Omental fat pad (tissue), 4 donors: ENCODE measurements around the gene AOAH. TPM values are rescaled to one million over a fixed set of nuclear protein-coding genes. Genes with fewer than 3 reads are reported as not detected.
"Not testable (repeated sequence)": the region's sequence is repeated elsewhere in the genome, so short reads cannot be mapped to it uniquely, and the experiment has no call there.

Source experiments
- ATAC-seq: fragments of 150-250 bp; one replicate; pipeline ENCODE4 v1.9.1; 2016; ENCODE audit warnings: mild to moderate bottlenecking, moderate library complexity; ENCODE audit not compliant: low FRiP score
- DNase-seq: peaks from one replicate; pipeline ENCODE4 v3.0.0-alpha.2; 2019; ENCODE audit warnings: low spot score
- CTCF ChIP-seq, 3 donors: fragments of 450-650 bp; IDR thresholded peaks; one replicate each; pipeline ENCODE4 v1.5.1; 2016 to 2017; ENCODE audit warnings: antibody characterized with exemption in 3 of 3, mild to moderate bottlenecking in 3 of 3, moderate library complexity in 2 of 3
- total RNA-seq, 4 donors: library from RNA; depleted of rRNA; stranded (reverse); fragments of >200 nt; gene quantifications; one replicate each; pipeline ENCODE4 v1.1.0, GENCODE V29; 2016

AOAH gene
- total RNA-seq, 4 donors from 2014 or later = 5.8 to 27.9 (median 16.7) TPM

DNA sequence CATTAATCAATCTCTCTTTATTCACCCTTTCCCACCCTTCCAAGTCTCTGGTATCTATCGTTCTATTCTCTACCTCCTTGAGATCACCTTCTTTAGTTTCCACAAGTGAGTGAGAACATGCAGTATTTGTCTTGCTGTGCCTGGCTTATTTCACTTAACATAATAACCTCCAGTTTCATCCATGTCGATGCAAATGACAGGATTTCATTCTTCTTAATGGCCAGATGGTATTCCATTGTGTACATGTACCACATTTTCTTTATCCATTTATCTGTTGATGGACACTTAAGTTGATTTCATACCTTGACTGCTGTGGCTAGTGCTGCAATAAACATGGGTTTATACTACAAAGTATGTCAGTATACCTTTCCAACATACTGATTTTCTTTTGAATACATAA, 3.8 kb upstream of the AOAH start:
- no peak for TF ChIP-seq CTCF (IDR thresholded peaks at IDR 0.05)
- ATAC-seq = no peak
- DNase-seq = no peak

DNA sequence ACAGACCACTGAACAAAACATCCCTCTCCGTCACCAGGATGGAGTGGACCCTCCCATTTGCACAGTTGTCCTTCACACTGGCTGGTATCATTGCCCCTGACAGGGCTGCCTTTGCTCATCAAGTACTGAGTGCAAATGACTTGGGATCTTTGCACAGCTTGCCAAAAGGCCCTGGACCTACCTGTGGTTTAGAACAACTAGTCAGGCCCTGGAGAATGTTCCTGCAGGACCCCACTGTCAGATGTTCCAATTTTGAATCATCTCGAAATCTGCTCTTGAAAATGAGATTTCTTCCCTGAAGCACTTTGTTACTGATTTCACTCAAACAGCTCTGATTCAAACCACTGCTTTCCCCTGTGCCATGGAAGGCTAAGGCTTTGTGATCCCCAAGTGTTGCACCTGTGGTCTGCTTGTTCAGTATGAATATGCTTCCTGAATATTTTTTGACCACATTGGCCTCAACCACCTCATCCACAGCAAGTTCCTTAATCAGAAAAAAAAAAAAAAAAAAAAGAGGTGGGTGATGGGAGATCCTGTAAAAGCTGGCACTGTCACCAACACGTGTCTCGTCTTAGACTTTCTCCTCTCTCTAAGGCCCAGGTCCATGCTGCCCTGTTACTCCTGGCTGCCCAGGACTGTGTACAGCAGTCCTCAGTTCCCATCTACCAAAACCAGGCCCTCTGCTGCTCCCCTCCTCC, 2.7 kb upstream of the AOAH start:
- DNase-seq = no peak
- no peak for ATAC-seq
- no peak for TF ChIP-seq CTCF (IDR thresholded peaks at IDR 0.05)

- TF ChIP-seq CTCF (IDR thresholded peaks at IDR 0.05) = no peak
- DNase-seq (no peak), ATAC-seq (no peak)
These were observed 2.0 kb upstream of the AOAH start for GRCh38 chr7:36726311-36726710.

GRCh38 chr7:36724996-36725395, 702 bp upstream of the AOAH start:
- ATAC-seq = no peak
- TF ChIP-seq CTCF (IDR thresholded peaks at IDR 0.05) = no peak

GRCh38 chr7:36723291-36723690, 1.0 kb downstream of the AOAH start:
- TF ChIP-seq CTCF (IDR thresholded peaks at IDR 0.05) = no peak
- DNase-seq (no peak), ATAC-seq (no peak)

More at GRCh38 chr7:36724996-36725395, 702 bp upstream of the AOAH start:
- no peak for DNase-seq

DNA sequence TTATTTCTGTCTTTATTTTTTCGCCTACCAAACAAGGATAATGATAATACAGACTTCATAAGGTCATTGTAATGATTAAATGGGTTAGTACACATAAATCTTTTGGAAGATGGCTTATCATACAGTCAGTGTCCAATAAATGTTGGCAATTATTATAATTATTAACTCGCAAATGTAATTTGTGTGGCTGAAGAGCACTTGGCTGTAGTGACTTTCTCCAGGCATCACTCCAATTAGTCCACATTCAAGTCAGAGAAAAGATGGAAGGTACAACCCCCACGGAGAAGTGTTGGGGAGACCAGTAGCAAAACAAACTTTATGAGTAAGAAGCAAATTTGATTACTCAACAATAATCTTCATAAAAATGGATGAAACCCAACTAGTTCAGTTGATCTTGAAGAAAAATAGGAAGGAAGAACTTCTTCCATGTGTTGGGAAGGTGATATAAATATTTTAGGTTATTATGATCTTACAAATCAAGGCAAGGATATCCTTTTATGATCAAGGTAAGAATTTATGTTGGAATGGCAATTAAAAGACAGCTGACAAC, 5.1 kb downstream of the AOAH start:
- no peak for ATAC-seq
- no peak for TF ChIP-seq CTCF (IDR thresholded peaks at IDR 0.05)
- no peak for DNase-seq

- ATAC-seq (no peak), DNase-seq (no peak)
- no peak for TF ChIP-seq CTCF (IDR thresholded peaks at IDR 0.05)
These were observed 6.7 kb downstream of the AOAH start for GRCh38 chr7:36717586-36717985.

DNA sequence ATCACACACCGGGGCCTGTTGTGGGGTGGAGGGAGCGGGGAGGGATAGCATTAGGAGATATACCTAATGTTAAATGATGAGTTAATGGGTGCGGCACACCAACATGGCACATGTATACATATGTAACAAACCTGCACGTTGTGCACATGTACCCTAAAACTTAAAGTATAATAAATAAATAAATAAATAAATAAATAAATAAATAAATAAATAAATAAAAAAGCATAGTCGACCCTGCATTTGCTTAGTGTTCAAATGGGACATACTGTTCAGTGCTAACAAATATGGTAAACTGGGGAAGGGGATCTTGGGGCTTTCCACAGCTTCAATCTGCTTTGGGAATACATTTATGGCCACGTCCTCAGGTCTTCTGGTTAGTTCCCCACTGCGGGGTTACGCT, 7.5 kb downstream of the AOAH start:
- ATAC-seq, DNase-seq: not testable (repeated sequence)
